ENCODE measurements around the gene FHIT. TPM values are rescaled to one million over a fixed set of nuclear protein-coding genes. Genes with fewer than 3 reads are reported as not detected.

Gene FHIT
- total RNA-seq, 4 donors from 2014 or later, result 4.6 to 6.1 (median 5.7) TPM

- no peaks in the 10 kb centered on the region for H3K36me3 ChIP-seq
- no peak overlapping the region for H3K4me3 ChIP-seq
- H3K27me3 ChIP-seq, result no peaks in the 10 kb centered on the region
- WGBS, result 98% methylated on average over 3 of the region's 3 CpGs
- no peaks in the 10 kb centered on the region for H3K4me1 ChIP-seq
- no peaks in the 10 kb centered on the region for H3K9me3 ChIP-seq
- DNase-seq (ENCODE audit: extremely low spot score), result no peak
- intact Hi-C loops (cut with DNase I), result no loop called here
- TF ChIP-seq EP300 (IDR thresholded peaks at IDR 0.05) (no peak), POLR2AphosphoS5 (IDR thresholded peaks at IDR 0.05) (no peak), POLR2A (IDR thresholded peaks at IDR 0.05; ENCODE audit: low read depth) (no peak)
- TF ChIP-seq, protein P1, sequence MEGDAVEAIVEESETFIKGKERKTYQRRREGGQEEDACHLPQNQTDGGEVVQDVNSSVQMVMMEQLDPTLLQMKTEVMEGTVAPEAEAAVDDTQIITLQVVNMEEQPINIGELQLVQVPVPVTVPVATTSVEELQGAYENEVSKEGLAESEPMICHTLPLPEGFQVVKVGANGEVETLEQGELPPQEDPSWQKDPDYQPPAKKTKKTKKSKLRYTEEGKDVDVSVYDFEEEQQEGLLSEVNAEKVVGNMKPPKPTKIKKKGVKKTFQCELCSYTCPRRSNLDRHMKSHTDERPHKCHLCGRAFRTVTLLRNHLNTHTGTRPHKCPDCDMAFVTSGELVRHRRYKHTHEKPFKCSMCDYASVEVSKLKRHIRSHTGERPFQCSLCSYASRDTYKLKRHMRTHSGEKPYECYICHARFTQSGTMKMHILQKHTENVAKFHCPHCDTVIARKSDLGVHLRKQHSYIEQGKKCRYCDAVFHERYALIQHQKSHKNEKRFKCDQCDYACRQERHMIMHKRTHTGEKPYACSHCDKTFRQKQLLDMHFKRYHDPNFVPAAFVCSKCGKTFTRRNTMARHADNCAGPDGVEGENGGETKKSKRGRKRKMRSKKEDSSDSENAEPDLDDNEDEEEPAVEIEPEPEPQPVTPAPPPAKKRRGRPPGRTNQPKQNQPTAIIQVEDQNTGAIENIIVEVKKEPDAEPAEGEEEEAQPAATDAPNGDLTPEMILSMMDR (IDR thresholded peaks at IDR 0.05), result no peak
- H3K27ac ChIP-seq (replicated peaks in 1 of 4), result no peak overlapping the region
Observed at GRCh38 chr3:60303160-60303559, 948.1 kb downstream of the FHIT start.

GRCh38 chr3:60301142-60301541 lies 950.1 kb downstream of the FHIT start:
- no peaks in the 10 kb centered on the region for H3K4me1 ChIP-seq
- no peak for DNase-seq (ENCODE audit: extremely low spot score)
- no peak overlapping the region for H3K27ac ChIP-seq (replicated peaks in 1 of 4)
- no peak for TF ChIP-seq EP300 (IDR thresholded peaks at IDR 0.05)
- TF ChIP-seq POLR2AphosphoS5 (IDR thresholded peaks at IDR 0.05), result no peak
- TF ChIP-seq, protein P1 (IDR thresholded peaks at IDR 0.05), result no peak
- TF ChIP-seq POLR2A (IDR thresholded peaks at IDR 0.05; ENCODE audit: low read depth), result no peak
- intact Hi-C loops (cut with DNase I), result no loop called here
- H3K36me3 ChIP-seq, result no peaks in the 10 kb centered on the region
- no peaks in the 10 kb centered on the region for H3K9me3 ChIP-seq
- WGBS, result 83% methylated on average over 2 of the region's 2 CpGs
- H3K27me3 ChIP-seq, result no peaks in the 10 kb centered on the region
- H3K4me3 ChIP-seq, result no peak overlapping the region

DNA sequence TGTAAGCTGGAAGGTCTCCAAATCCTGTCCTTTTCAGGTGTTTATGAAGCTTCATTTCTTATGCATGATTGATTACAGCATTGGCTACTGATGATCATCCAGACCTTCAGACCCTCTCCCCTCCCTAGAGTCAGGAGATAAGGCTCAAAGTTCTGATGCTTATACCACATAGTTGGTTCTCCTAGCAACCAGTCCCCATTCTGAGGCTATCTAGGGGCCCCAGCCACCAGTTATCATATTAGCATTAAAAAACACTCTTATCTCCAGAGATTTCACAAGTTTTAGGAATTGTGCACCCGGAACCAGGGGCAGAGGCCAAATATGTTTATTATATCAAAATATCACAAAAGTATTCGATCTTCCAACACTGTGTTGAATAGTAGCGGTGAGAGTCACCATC lies 953.1 kb downstream of the FHIT start:
- DNase-seq (ENCODE audit: extremely low spot score), result no peak
- no peak for TF ChIP-seq POLR2A (IDR thresholded peaks at IDR 0.05; ENCODE audit: low read depth)
- TF ChIP-seq POLR2AphosphoS5 (IDR thresholded peaks at IDR 0.05), result no peak
- TF ChIP-seq, protein P1 (IDR thresholded peaks at IDR 0.05), result no peak
- no peak for TF ChIP-seq EP300 (IDR thresholded peaks at IDR 0.05)
- WGBS, result 72% methylated on average over 3 of the region's 3 CpGs
- Histone ChIP-seq H3K27me3 (no peaks in the 10 kb centered on the region), H3K27ac (replicated peaks in 1 of 4) (no peak overlapping the region), H3K4me1 (no peaks in the 10 kb centered on the region), H3K9me3 (no peaks in the 10 kb centered on the region), H3K36me3 (no peaks in the 10 kb centered on the region), H3K4me3 (no peak overlapping the region)
- intact Hi-C loops (cut with DNase I), result no loop called here

DNA sequence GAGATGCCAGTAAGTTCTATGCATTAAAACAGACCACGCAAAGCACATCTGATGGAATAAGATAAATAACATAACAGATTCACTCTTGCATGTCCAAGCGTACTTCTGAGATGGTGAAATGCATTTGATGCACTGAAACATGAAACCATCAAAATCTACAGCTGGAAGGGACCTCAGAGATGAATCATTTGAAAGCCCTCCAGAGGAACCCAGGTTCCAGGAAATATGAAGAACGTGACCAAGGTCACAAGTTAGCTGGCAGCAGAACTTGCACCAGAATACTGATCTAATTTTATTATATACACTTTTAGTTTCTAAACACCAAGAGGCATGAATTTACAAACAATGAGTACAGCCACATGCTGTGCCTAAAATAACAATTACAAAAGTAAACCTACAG lies 957.1 kb downstream of the FHIT start:
- H3K27ac ChIP-seq (replicated peaks in 1 of 4), result no peak overlapping the region

More for the DNA sequence above, 957.1 kb downstream of the FHIT start:
- WGBS, result 33% methylated on average over 3 of the region's 3 CpGs
- Histone ChIP-seq H3K4me1 (peaks cover 0 to 8% (median 0%) of the 10 kb centered on the region in 4 donors), H3K9me3 (no peaks in the 10 kb centered on the region), H3K4me3 (no peak overlapping the region), H3K36me3 (no peaks in the 10 kb centered on the region), H3K27me3 (no peaks in the 10 kb centered on the region)
- DNase-seq (ENCODE audit: extremely low spot score), result no peak
- TF ChIP-seq, protein P1 (IDR thresholded peaks at IDR 0.05), result no peak
- TF ChIP-seq POLR2AphosphoS5 (IDR thresholded peaks at IDR 0.05) (no peak), EP300 (IDR thresholded peaks at IDR 0.05) (no peak), POLR2A (IDR thresholded peaks at IDR 0.05; ENCODE audit: low read depth) (no peak)
- intact Hi-C loops (cut with DNase I), result no loop called here

Data from esophagus muscularis mucosa (tissue), 4 donors.